GM10248 (cell line): ENCODE data around the gene TNXB.

ENCODE experiments used
- CTCF ChIA-PET: fragments of 300-600 bp; sonication (Branson Sonifier 250); formaldehyde crosslinking; extraction: SDS; loops from one replicate; lab custom pipeline; 2021; ENCODE audit warnings: antibody characterized with exemption; lab: Yijun Ruan, JAX
- POLR2A ChIA-PET: fragments of 350-650 bp; sonication (Branson Sonifier 250); formaldehyde crosslinking; extraction: SDS; loops from one replicate; lab custom pipeline; 2020; ENCODE audit warnings: antibody characterized with exemption; lab: Yijun Ruan, JAX
- DNase-seq: peaks from one replicate; pipeline ENCODE4 v3.0.0; 2012; ENCODE audit errors: extremely low spot score
- CTCF ChIP-seq: IDR thresholded peaks from 2 replicates; pipeline ENCODE4 v1.5.1; 2012; ENCODE audit warnings: mild to moderate bottlenecking, low read depth; ENCODE audit errors: extremely low read depth, missing control alignments, control extremely low read depth

The TNXB gene

GRCh38 chr6:32118782-32119628, 9.9 kb upstream of the TNXB start:
- DNase-seq = peak; percentile 84
- peak; percentile 97 for TF ChIP-seq CTCF
- ChIA-PET CTCF (interaction anchor here (0.7 to 5.5 kb wide), 34 partner anchors 8 to 667 kb away, joined by 3 to 64 read pairs (median 4); partner anchors contain the start of genes ATF6B, EGFL8, FKBPL and PRRT1), POLR2A (no interaction called here)

- no peak for TF ChIP-seq CTCF
- DNase-seq = no peak
- ChIA-PET POLR2A (no interaction called here), CTCF (interaction anchor here (1.0 to 5.5 kb wide), 12 partner anchors 9 to 131 kb away, joined by 3 to 64 read pairs (median 6); partner anchors contain the start of genes ATF6B, FKBPL and PRRT1)
Observed at GRCh38 chr6:32117461-32117860, 8.3 kb upstream of the TNXB start.

- ChIA-PET POLR2A (no interaction called here), CTCF (interaction anchor here (1.0 to 5.5 kb wide), 7 partner anchors 8 to 69 kb away, joined by 3 to 64 read pairs (median 5); partner anchors contain the start of genes ATF6B, FKBPL and PRRT1)
- no peak for TF ChIP-seq CTCF
- DNase-seq = peak; percentile 43
Observed at GRCh38 chr6:32116674-32117073, 7.5 kb upstream of the TNXB start.

- ChIA-PET POLR2A (no interaction called here), CTCF (interaction anchor here (1.8 to 5.5 kb wide), 2 partner anchors 14 to 68 kb away, joined by 5 to 64 read pairs; partner anchors contain the start of genes ATF6B and FKBPL)
- no peak for TF ChIP-seq CTCF
- no peak for DNase-seq
Observed at GRCh38 chr6:32115623-32116022, 6.5 kb upstream of the TNXB start.

GRCh38 chr6:32114796-32115195, 5.7 kb upstream of the TNXB start:
- CTCF ChIA-PET = interaction anchor here (0.9 to 5.5 kb wide), 3 partner anchors 11 to 28 kb away, joined by 3 to 64 read pairs (median 4); partner anchors contain the start of genes ATF6B and FKBPL
- DNase-seq = no peak
- TF ChIP-seq CTCF = no peak
- POLR2A ChIA-PET = no interaction called here
